ENCODE measurements around the gene LCE3B.
"Not testable (repeated sequence)": the region's sequence is repeated elsewhere in the genome, so short reads cannot be mapped to it uniquely, and the experiment has no call there.

Gene LCE3B, protein sequence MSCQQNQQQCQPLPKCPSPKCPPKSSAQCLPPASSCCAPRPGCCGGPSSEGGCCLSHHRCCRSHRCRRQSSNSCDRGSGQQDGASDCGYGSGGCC

GRCh38 chr1:152613511-152613910, at the start of gene LCE3B:
TSS of gene LCE3B (plus strand) at chr1:152613811. CDS start at chr1:152613811, 0 bp downstream.
- DNase-seq, result no peak

DNA sequence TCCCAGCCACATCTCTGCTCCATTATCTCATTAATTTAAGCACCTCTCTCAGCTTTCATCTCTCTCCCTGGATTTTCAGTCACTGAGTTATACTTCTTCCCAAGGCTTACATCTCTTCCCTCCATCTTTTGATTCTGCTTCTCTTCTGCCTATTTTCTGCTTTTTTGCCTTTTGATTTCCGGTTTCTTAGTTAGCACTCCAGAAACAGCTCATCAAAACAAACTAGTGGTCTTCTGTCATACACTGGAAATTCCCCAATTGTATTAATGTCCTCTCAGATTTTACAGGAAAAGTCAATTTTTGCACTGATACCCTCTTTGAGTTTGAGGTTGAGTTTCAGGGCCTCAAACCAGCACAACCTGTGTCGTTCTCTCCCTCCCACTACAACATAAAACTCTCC, 48.5 kb upstream of the LCE3B start:
- no peak for DNase-seq

- DNase-seq, result no peak
Observed at GRCh38 chr1:152565535-152566215, 47.9 kb upstream of the LCE3B start.

DNA sequence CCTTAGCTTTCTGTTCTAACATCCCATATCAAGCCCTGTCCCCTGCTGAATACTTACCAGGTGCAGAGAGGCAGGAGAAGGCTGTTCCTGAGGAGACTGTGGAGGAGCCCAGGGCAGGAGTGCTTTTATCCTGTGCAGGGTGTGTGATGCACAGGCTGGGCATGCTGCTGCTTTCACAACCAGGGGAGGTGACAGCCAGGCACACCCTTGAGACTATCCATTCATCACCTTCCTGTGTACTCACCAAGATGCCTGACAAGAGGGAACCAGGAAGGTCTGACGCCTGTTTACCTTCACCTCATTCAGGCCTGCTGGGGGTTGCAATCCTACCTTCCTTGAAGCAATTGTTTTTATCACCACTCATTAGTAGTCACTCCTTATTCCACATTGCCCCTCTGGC, 46.9 kb upstream of the LCE3B start, which contains the start of gene LCE3E:
LCE3E (minus strand) TSS at position 100 of the 400 bp plus-strand sequence. CDS start 572 bp downstream, outside the sequence.
- DNase-seq, result no peak

GRCh38 chr1:152577168-152577567, 36.4 kb upstream of the LCE3B start:
- no peak for DNase-seq

DNA sequence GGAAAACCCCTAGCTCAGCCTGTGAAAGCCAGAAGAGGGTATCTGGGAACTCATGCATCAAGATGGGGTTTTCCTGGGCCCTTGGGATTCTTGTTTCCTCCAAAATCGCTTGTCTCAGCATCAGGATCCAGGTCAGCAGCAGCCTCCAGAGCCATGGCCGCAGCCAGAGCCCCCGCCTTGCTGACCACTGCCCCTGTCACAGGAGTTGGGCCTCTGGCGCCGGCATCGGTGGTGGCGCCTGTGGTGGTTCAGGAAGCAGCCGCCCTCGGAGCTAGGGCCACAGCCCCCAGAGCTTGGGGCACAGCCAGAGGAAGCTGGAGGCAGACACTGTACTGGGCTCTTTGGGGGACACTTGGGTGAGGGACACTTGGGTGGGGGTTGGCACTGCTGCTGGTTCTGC, 34.1 kb upstream of the LCE3B start:
- DNase-seq, result not testable (repeated sequence)

DNA sequence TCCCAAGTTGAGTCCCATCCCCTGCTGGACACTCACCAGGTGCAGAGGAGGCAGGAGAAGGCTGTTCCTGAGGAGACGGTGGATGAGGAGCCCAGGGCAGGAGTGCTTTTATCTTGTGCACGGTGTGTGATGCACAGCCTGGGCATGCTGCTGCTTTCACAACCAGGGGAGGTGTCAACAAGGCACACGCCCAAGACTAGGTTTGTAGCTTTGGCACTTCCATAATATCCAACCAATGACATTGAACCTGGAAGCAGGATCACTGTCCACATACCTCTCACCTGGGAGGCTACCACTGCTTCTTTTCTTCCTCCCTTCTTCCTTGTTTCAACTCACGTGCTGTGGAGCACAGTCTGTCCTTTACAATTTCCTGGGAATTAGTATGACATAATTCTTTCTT, 33.2 kb upstream of the LCE3B start, which contains the start of gene LCE3D:
LCE3D (minus strand) TSS at position 84 of the 400 bp plus-strand sequence. CDS start 580 bp downstream, outside the sequence.
- DNase-seq, result no peak

GRCh38 chr1:152582647-152583046, 31.0 kb upstream of the LCE3B start:
- DNase-seq, result no peak

DNA sequence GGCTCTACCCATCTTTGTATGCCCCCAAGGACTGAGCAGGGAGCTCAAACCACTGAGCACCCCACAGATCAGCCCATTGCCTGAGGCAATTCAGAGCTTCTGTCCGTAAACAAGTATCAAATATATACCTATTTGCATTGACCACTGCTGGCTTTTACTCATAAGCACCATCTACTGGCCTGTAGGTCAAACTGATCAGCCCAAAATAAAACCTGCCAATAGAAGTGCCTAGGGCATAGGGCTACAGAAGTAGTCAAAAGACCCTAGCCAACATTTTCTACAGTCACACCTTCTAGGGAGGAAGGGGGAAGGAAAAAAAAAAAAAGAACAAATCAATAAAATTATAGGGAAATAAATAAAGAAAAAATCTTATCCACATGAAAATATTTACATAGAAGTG, 28.0 kb upstream of the LCE3B start:
- DNase-seq, result no peak

DNA sequence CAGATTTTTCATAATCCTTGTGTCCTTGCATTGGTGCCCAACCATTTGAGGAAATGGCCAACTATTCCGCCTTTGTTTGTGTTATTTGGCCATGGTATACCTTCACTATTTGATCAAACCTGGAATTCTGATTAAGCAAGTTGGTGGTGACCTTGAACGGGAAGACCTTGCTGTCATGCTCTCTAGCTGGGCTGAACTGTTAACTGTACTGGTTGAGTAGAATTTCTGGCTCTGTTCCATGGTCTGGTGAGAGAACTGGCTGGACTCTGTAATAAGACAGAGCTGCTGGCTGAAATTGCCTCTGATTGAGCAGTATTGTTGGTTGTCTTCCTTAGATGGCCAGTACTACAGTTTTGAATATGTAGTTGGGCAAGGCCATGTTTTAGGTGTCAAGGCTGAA, 16.6 kb upstream of the LCE3B start:
- DNase-seq, result no peak

- no peak for DNase-seq
Observed at GRCh38 chr1:152599934-152600333, 13.7 kb upstream of the LCE3B start, which contains the start of gene LCE3C. TSS of gene LCE3C (plus strand) at chr1:152600234. CDS start at chr1:152600732, 498 bp downstream.

DNA sequence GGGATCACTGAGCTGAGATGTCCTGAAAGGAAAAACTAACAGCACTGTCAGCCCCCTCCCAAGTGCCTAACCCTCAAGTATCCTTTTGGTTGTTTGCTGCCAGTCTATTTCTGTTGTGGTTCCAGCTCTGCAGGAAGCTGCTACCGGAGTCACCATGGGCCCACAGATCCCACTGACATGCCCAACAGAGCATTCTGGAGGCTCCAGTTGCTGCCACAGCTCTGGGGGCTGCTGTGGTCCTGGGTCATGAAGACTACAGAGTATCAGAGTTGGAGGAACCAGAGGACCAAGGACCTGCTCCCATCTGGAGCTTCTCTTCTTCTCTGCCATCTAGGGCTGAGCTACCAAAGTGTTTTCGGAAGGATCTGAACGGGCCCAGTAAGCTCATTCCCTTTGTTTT, 8.4 kb downstream of the LCE3B start:
- DNase-seq, result no peak

- no peak for DNase-seq
Observed at GRCh38 chr1:152622803-152623202, 9.2 kb downstream of the LCE3B start, which contains the start of gene LCE3A. TSS of gene LCE3A (minus strand) at chr1:152623103. CDS start at chr1:152623103, 0 bp downstream.

DNA sequence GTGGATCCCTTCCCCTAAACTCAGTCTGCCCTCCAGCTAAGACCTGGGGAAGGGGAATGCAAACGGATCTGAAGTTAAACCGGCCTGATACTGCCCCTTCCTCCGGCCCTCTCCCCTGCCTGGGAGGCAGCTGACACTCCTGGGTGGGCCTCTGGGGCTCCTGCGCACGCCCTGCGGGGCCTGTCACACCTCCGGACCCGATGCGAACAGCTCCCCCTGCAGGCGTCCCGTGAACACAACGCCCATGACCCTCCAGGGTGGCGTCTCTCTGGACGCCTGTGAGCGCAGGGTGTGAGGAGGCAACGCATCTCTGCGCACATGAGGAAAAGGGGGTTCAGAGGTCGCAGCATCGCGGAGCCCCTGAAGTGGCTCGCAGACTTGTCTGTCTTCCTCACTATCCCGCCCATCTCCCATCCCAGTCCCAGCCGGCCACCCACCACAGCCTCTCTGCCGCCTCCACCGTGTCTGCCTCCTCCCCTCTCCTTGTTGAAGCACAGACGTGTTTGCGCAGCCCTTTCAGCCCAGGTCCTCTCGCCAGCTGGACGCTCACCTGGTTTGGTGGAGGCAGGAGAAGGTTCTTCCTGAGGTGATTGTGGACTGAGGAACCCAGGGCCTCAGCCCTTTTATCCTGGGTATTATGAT, 9.7 kb downstream of the LCE3B start:
- no peak for DNase-seq

DNA sequence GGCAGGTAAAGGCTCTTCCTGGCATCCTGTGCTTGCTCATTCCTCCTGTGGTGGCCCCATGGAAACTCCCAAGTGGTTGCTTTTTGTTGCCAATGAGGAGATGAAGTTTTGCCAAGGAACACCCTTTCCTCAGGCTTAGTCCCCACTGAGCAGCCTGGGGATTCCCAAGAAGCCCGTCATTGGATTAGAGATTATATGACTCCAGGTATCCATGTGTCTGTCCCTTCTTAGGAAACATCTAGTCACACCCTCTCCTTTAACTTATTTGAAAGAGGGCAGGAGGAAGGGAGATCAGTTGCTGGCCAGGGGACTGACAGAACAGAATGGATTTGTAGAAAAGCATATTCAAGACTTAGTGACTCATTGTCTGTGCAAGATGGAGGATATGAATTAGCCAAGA, 13.1 kb downstream of the LCE3B start:
- no peak for DNase-seq

DNA sequence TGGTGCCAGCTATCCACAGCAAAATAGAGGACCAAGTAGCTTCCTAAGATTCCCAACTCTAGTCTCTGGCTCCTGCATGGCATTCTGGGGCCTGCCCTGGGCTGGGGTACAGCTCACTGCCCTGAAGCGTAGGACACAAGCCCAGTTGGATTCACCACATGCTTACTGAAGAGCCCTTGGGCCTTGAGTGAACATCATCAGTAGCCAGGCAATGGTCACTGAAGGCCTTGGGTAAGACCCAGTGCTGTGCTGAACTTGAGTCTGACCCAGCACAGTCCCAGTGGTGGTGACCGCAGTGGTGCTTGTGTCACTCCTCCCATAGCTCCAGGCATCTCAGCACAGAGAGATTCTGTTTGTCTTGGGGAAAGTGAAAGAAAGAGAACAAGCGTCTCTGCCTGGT, 17.0 kb downstream of the LCE3B start:
- no peak for DNase-seq

DNA sequence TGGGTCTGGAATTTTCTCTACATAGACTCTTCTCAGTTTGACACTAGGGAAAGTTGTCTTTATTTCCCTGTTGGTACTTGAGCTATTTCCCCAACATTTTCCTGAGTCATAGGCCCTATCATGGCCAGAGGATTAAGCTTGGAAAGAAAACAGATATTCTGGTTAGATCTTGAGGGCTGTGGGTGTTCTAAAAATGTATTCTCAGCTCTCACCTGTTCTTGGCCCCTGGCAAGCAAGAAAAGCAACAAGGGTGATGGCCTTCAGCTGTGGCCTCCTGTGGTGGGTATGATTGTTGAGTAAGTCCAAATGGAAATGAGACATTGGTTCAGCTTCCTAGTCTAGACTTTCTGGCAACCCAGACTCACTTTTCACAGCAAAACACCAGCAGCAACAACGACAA, 26.7 kb downstream of the LCE3B start:
- DNase-seq, result no peak

DNA sequence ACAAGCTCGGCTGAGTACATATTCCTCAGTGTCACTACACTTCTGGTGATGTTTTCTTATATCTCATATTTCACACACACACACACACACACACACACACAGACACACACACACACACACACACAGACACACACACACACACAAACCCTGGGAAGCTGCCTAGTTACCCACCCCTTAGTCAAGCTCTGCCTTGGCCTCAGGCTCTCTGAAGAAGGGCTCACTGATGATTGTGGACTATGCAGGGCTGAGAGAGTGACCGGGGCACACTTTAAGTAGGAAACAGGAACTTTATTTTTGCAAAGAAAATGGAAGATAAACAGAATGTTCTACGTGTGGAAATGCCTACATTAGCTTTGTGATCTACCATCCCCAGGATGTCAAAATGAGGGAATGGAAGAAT, 30.3 kb downstream of the LCE3B start:
- DNase-seq, result no peak

GRCh38 chr1:152645146-152645545, 31.5 kb downstream of the LCE3B start:
- DNase-seq, result no peak

DNA sequence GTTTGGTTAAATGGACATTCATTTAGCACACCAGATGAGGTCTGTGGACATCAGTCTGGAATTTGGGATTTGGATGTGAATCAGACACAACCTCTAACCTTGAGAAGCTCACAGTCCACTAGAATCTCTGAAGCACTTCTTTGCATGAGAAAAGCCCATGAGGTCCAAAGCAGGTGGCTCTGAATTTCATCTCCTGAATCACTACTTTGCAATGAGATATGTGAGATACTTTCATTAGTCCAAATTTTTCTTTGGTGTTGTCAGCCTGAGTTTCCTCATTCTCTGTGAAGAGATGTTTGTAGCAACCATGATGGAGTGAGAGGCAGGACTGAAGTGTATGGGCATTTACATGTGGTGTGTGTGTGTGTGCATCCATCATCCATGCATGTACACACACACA, 33.0 kb downstream of the LCE3B start:
- DNase-seq, result no peak

DNA sequence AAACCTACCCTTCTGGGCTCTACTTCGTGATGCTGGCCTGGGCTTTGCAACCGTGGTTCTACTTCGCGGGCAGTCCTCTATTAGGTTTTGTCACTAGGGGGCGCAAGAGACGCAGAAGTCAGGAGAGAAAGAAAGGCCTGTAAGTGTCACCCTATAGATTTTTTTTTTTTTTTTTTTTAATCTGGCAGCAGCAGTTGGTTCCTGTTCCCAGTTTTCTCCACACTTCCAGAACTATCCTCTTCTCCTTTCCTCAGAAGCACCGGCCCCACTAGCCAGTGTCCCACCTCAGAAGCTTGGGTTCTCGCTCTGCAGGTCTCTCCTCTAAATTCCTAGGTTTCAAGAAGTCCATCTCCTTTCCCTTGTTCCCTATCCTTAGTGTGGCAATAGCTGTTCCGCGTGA, 40.5 kb downstream of the LCE3B start:
- DNase-seq, result peak in 29 of 56 donors; percentile 0 to 71 (median 6)

DNA sequence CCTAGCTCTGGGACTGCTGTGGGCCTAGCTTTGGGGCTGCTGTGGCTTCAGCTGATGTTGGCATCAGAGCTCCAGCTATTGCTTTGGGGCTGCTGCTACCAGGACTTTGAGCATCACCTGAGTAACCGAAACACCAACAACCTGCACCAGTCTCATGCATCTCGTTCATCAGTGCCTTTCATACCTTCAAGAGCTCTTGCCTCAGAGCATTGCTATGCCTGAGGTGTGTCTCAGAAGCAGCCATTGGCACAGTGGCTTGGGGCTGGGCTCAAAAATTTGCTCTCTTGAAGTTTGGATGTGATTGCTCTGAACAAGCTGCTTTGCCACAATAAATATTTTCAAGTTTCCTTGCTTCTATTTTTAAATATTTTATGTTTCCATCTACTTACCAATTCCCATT, 42.8 kb downstream of the LCE3B start:
- DNase-seq, result no peak

GRCh38 chr1:152657677-152658076, 44.1 kb downstream of the LCE3B start:
- DNase-seq, result no peak
